Mucosa of rectum (tissue), 2 donors: Measurements from ENCODE around the gene TMEM109.

Experiments
- H3K27ac ChIP-seq, 2 donors: one replicate each; pipeline ENCODE4 v1.7.0; 2013; ENCODE audit warnings: inconsistent platforms in 2 of 2, low read depth in 2 of 2, low read length in 2 of 2
- H3K27me3 ChIP-seq, 2 donors: one replicate each; pipeline ENCODE4 v1.7.0; 2013; ENCODE audit warnings: low read length in 2 of 2; ENCODE audit not compliant: control insufficient read depth in 2 of 2, insufficient read depth in 2 of 2
- H3K36me3 ChIP-seq, 2 donors: one replicate each; pipeline ENCODE4 v1.7.0; 2013; ENCODE audit warnings: low read length in 2 of 2; ENCODE audit not compliant: control insufficient read depth in 2 of 2, insufficient read depth in 2 of 2
- H3K4me1 ChIP-seq, 2 donors: one replicate each; pipeline ENCODE4 v1.7.0; 2013; ENCODE audit warnings: low read length in 2 of 2, mild to moderate bottlenecking in 1 of 2; ENCODE audit not compliant: control insufficient read depth in 2 of 2, insufficient read depth in 2 of 2
- H3K4me3 ChIP-seq, 2 donors: one replicate each; pipeline ENCODE4 v1.7.0; 2013; ENCODE audit warnings: low read length in 2 of 2
- H3K9ac ChIP-seq, 2 donors: one replicate each; pipeline ENCODE4 v1.7.0; 2013; ENCODE audit warnings: low read length in 2 of 2, low read depth in 1 of 2, mild to moderate bottlenecking in 1 of 2
- H3K9me3 ChIP-seq, 2 donors: one replicate each; pipeline ENCODE4 v1.7.0; 2013; ENCODE audit warnings: low read length in 2 of 2; ENCODE audit not compliant: control insufficient read depth in 2 of 2
- donor health status: healthy.
- donor health status: Normal muscosa, but diverticular disease.

The TMEM109 gene, protein sequence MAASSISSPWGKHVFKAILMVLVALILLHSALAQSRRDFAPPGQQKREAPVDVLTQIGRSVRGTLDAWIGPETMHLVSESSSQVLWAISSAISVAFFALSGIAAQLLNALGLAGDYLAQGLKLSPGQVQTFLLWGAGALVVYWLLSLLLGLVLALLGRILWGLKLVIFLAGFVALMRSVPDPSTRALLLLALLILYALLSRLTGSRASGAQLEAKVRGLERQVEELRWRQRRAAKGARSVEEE

DNA sequence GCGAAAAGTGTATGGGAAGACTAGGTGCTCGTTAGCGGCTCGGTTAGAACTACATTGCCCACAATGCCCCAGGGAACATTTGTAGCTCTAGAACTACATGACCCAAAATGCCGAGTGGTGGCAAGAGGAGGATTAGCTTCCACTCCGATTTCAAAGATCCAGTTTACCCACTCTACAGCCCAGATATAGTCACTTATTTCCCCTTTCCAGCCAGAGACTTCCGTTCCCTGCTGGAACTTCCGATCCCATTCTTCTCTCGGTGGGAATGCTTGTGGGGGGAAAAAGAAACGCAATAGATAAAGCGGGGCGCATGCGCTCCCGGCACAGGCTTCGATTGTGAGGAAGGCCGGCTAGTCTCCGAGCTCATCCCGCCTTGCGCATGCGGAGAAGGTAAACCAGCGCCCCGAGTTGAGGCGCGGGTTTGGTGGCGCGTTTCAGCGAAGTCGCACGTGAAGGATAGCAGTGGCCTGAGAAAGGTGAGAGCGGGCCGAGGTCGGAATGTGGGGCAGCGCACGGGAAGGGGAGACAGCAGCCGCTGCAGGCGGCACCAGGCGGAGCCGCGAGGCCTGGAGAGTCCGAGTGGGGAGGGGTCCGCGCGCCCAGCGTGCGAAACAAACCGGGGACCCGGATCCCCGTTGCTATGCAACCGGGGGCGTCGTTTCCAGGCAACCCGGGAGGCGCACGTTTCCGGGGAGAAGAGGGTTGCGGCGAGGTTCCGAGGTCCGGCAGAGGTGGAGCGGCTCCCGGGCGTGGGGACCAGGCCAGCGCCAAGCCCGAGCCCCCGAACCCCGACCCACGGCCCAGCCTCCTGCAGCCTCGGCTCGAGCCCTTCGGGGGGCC is at the start of gene TMEM109:
Gene TMEM109, plus strand, starts transcription at position 366 of the 840 bp plus-strand sequence. CDS start 5,536 bp downstream, outside the sequence.
- Histone ChIP-seq H3K27ac (peak within 1 kb of the TSS; percentile 91 to 94), H3K9ac (peak within 1 kb of the TSS; percentile 84 to 99), H3K4me1 (peaks cover 22 to 25% of the 10 kb centered on the region in 2 donors), H3K4me3 (peak within 1 kb of the TSS; percentile 80 to 99), H3K36me3 (peaks cover 0 to 3% of the 10 kb centered on the region in 2 donors), H3K27me3 (no peaks in the 10 kb centered on the region), H3K9me3 (no peaks in the 10 kb centered on the region)

DNA sequence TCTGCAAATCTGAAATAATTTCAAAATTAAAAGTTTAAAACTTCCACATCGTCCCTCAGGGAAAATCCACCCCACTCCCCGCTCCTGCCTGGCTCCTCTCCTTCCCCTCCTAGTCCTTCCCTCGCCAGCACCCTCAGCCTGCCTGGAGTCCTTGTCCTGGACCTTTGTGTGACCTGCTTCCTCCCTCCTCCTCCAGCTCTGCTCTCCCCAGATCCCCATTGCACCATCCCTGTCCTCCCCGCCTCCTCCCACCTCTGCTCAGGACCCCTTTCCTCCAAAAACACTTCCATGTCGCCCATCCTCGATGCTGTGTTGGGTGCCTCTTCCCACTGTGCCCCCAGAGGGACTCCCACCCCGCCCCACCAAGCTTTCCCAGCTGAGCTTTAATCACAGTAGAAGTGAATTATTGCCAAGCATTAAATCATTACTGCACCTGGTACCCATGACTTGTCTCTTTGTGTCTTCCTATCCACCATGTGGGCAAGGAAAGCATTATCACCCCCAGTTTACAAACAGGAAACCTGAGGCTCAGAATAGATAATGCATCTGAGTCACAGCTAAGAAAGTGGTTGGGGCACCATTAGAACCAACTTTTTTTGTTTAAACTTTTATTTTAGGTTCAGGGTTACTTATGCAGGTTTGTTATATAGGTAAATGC is 49.0 kb upstream of the TMEM109 start:
- Histone ChIP-seq H3K27ac (no peak overlapping the region), H3K4me3 (no peak overlapping the region), H3K9me3 (no peaks in the 10 kb centered on the region), H3K27me3 (no peaks in the 10 kb centered on the region), H3K36me3 (no peaks in the 10 kb centered on the region), H3K4me1 (no peaks in the 10 kb centered on the region), H3K9ac (no peak overlapping the region)

DNA sequence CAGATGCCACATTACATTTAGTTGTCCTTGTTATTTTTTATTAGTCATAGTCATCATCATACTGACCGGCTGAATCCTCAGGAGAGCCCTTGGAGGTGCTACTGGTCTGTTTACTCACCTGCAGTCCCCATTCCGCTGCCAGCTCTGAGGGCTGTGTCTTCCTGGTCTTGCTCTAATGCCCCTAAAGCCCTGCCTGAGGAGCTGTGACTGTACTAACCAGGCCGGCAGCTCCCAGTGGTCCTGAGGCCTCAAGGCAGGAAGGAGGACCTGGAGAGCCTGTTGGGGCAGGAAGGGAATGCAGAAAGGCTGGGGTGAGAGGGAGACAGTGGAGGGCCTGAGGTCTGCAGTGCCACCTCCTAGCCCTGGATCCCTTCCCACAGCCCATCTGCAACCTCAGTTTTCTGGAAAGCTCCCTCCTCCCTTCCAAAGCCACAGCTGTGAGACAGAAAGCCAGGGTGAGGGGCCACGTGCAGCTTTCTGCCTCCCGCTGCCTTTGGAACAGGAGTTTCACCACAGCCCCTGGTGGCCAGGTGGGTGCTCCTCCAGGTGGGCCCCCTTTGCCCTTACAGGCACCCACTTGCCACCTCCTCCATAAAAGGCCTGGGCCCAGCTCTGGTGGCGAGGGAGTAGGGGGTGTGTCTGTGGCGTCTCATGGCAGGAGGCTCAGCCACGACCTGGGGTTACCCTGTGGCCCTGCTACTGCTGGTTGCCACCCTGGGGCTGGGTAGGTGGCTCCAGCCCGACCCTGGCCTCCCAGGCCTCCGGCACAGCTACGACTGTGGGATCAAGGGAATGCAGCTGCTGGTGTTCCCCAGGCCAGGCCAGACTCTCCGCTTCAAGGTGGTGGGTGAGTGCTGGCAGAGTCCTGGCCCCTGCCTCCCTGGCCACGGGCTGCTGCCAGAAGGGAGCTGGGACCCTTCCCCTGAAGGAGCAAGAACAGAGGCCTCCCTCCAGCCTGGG is 46.8 kb upstream of the TMEM109 start, which contains the start of gene ZP1:
Gene ZP1, plus strand, starts transcription at position 632 of the 960 bp plus-strand sequence. Its CDS starts 20 bp downstream, at position 652.
- Histone ChIP-seq H3K27me3 (no peaks in the 10 kb centered on the region), H3K9me3 (no peaks in the 10 kb centered on the region), H3K4me3 (no peak within 1 kb of the TSS), H3K27ac (no peak within 1 kb of the TSS), H3K36me3 (no peaks in the 10 kb centered on the region), H3K4me1 (peaks cover 7 to 8% of the 10 kb centered on the region in 2 donors), H3K9ac (no peak within 1 kb of the TSS)

DNA sequence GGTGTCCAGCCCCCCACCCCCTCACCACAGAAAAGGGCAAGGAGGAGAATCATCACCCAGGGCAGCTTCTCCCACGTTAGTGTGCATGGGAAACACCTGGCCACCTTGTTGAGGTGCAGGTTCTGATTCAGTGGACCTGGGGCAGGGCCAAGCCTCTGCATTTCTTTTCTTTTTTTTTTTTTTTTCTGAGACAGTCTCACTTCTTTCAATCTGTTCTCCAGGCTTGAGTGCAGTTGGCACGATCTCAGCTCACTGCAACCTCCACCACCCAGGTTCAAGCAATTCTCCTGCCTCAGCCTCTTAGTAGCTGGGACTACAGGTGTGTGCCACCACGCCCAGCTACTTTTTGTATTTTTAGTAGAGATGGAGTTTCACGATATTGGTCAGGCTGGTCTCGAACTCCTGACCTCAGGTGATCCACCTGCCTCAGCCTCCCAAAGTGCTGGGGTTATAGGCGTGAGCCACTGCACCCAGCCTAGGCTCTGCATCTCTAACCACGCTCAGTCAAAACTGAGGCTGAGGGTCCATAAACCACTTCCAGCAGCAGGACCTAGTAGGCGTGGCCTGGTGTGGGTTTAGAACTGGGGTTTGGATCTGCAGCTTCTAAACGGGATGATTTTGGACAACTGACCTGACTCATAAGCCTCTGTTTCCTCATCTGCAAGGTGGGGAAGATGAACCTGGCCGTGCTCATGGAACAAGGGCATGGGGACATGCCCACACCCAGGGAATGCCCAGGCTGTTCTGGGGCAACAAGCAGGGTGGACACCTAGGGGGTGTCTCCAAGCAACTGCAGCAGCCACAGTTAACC is 45.9 kb upstream of the TMEM109 start:
- Histone ChIP-seq H3K9me3 (no peaks in the 10 kb centered on the region), H3K4me3 (no peak overlapping the region), H3K27me3 (no peaks in the 10 kb centered on the region), H3K9ac (no peak overlapping the region), H3K4me1 (peaks cover 7 to 11% of the 10 kb centered on the region in 2 donors), H3K36me3 (no peaks in the 10 kb centered on the region), H3K27ac (no peak overlapping the region)

- Histone ChIP-seq H3K36me3 (no peaks in the 10 kb centered on the region), H3K4me1 (peaks cover 7 to 11% of the 10 kb centered on the region in 2 donors), H3K4me3 (no peak overlapping the region), H3K27me3 (no peaks in the 10 kb centered on the region), H3K27ac (no peak overlapping the region), H3K9ac (no peak overlapping the region), H3K9me3 (no peaks in the 10 kb centered on the region)
These were observed 45.1 kb upstream of the TMEM109 start for GRCh38 chr11:60868682-60869450.

GRCh38 chr11:60869451-60869825 is 44.5 kb upstream of the TMEM109 start:
- H3K36me3 ChIP-seq = no peaks in the 10 kb centered on the region
- H3K9ac ChIP-seq = no peak overlapping the region
- H3K27me3 ChIP-seq = no peaks in the 10 kb centered on the region
- H3K4me3 ChIP-seq = no peak overlapping the region
- no peak overlapping the region for H3K27ac ChIP-seq
- H3K9me3 ChIP-seq = no peaks in the 10 kb centered on the region
- H3K4me1 ChIP-seq = peaks cover 7 to 11% of the 10 kb centered on the region in 2 donors

DNA sequence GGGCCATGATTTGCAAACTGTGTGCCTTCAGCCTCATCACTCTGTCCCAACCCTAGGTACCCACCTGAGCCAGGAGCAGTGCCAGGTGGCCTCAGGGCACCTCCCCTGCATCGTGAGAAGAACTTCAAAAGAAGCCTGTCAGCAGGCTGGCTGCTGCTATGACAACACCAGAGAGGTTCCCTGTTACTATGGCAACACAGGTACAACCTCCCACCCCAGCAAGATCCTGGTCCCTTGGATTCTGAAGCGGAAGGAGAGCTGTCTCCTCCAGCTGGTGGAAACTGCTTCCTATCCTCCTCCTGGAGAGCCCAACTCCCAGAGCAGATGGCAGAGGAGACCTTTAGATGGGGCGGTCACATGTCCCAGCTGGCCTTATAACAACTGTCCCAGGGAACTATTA is 43.7 kb upstream of the TMEM109 start:
- H3K27me3 ChIP-seq = no peaks in the 10 kb centered on the region
- H3K9ac ChIP-seq = no peak overlapping the region
- no peaks in the 10 kb centered on the region for H3K9me3 ChIP-seq
- no peak overlapping the region for H3K4me3 ChIP-seq
- no peaks in the 10 kb centered on the region for H3K36me3 ChIP-seq
- H3K4me1 ChIP-seq = peaks cover 7 to 12% of the 10 kb centered on the region in 2 donors
- H3K27ac ChIP-seq = no peak overlapping the region

DNA sequence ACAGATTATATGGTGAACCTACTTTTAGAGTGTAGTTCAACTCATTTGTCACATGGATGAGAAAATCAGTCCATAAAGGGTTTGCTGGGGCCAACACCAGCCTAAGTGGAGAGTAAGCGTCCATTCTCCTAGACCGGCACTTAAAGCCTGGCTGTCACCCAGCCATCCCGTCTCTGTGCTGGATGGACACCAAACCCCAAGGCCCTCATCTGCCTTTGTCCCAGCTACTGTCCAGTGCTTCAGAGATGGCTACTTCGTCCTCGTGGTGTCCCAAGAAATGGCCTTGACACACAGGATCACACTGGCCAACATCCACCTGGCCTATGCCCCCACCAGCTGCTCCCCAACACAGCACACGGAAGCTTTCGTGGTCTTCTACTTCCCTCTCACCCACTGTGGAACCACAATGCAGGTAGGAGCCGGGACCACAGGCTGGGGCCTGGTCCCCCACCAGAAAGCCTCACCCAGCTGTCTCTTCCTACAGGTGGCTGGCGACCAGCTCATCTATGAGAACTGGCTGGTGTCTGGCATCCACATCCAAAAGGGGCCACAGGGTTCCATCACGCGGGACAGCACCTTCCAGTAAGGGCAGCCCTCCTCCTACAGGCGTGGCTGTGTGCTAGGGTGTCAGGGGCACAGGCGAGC is 43.1 kb upstream of the TMEM109 start:
- H3K9ac ChIP-seq = no peak overlapping the region
- H3K36me3 ChIP-seq = no peaks in the 10 kb centered on the region
- peak overlapping the region; percentile 11 to 19 for H3K27ac ChIP-seq
- no peaks in the 10 kb centered on the region for H3K27me3 ChIP-seq
- H3K9me3 ChIP-seq = no peaks in the 10 kb centered on the region
- H3K4me3 ChIP-seq = no peak overlapping the region
- peaks cover 7 to 15% of the 10 kb centered on the region in 2 donors for H3K4me1 ChIP-seq
